ENCODE data around the gene ARHGAP22.

The ARHGAP22 gene

DNA sequence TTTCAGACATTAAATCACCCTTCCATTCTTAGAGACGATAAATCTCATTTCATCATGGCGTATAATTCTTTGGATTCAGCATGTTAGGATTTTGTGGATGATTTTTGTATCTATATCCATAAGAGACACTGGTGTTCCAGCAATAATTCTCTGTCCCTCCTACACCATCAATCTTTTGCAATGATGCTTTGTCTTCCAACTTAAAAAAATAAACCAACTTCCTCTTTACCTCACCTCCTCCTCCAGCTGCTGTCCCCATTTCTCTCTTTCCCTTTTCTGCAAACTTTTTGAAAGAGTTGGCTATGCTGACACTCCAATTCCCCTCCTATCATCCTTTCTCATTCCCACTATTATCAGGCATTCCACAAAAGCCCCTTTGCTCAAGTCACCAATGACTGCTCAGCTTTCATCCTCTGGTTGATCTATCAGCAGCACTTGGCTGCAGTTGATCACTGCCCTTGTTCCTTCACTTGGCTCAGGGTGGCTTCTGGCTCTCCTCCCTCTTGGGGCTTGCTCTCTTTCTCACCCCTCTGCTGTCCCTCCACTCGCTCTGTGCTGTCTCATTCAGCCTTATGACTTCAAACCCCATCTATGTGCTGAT is 130.0 kb downstream of the ARHGAP22 start:
- no peak for DNase-seq

DNA sequence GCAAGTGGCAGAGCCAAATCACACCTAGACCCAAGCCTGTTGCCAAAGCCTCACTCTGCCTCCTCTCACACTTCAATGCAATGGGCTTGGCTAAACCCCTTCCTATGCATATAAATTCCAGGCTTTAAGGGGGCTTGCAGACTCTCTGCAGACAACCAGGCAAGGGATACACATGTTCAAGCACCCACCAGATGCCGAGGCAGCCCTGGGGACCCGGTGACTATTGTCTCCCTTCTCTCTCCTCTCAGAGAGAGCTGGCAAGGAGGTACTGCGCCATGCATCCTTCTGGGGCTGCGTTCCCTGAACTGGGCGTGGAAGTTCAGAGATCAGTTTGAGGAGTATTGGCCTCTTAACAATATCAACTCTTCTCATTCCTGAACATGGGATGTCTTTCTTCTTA is 131.2 kb downstream of the ARHGAP22 start:
- DNase-seq = no peak

DNA sequence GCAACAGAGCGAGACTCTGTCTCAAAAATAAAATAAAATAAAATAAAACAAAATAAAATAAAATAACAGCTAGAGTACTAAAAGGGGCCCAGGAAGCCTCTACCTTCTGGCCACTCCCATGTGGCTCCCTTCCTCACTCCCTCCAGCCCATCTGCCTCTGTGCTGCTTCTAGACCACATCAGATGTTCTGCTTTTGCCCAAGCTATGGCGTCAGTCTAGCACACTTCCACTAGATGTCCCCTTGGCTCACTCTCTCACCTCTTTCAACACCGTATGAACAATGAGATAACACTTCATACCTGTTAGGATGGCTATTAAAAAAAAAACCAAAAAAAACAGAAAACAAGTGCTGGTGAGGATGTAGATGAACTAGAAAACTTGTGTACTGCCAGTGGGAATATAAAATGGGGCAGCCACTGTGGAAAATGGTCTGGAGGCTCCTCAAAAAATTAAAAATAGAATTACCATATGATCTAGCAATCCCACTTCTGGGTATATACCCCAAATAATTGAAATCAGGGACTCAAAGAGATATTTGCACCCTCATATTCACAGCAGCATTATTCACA is 132.3 kb downstream of the ARHGAP22 start:
- no peak for DNase-seq

DNA sequence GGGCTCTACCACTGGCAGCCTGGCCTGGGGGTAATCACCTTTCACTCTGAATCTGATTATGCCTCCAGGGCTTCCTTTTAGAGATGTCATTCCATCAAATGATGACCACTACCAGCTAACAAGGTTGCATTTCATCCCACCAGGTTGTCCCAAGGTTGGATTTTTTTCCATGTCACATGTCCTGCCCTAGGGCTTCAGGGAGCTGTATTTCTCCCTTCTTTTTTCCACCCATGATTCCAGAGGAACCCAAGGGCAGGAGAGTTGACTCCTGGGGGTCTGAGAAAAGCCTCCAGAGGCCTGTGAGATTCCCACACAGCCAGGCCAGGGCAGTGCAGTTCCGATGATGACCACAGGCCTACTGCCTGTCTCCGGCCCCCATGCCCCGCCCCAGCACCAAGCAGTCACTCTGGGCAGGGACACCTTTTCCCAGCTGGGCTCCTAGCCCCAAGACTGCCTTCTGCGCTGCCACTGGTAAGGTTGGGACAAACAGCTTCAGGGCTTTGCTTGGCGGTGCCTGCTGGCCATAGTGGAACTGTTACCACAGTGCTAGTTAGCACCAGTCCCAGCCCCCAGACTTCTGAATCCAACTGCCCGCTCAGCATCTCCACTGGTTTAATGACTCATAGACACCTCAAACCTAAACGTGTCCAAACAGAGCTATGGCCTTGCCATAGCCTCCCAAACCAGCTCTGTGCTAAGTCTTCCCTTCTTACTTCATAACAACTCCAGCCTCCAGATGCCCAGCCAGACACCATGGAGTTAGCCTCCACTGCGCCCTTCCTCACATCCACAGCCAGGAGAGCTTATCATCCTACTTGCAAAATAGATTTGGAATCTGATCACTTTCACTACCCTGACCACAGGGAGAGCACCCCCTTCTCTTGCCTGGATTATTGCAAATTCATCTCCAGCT is 133.7 kb downstream of the ARHGAP22 start:
- no peak for DNase-seq

DNA sequence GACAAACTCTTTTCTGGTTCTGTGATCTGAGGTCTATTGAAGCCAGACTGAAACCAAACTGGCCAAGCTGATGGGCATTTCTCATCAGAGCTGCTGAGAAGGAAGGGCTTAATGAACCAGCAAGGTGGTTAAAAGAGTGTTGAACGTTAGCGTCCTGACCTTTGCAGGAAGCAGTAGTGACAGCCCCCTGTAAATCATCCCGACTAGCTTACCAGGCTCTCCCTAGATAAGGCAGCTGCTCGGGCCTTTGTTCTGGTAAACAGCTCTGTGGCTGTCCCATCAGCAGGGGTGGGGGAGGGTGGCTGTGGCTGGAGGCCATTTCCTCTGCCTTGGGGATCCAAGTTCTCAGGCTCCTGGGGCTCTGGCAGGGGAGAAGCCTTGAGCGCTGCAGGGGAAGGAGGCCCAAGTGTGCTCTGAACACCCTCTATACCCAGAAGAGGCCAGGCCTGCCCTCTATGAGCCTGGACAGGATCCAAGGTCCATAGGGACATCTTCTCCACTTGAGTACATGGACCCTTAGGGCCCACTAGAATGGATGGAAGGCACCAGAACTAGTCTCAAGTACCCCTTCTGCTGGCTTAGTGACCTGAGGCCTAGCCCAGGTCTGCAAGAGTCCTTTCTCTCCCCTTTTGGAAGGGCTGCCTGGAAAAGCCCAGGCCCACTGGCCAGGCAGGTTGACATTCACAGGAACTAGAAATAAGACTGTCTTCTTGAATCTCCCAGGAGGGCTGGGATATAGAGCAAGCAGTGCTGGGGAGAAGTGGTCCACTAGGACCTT is 134.6 kb downstream of the ARHGAP22 start:
- DNase-seq = no peak

DNA sequence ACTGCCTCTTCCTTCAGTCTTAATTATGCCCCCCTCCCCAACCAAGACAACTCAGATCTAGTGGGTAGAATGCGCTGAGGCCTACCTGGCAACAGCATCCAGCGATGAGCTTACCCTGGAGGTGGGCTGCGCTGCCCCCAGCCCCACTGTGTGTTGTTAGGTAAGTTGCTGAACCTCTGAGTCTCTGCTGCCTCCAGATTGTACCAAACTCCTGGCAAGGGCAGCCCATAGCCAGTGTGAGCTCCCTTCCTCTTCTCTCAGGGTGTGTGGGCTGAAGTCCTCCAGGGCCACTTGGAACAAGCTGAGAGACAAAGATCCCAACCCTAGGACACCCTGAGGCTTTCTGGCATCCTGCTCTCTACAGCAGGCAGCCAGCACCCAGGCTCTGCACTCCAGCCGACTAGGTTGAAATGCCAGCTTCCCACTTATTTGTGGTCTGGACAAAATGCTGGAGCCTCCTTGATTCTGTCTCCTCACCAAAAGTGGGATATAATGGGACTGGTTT is 135.3 kb downstream of the ARHGAP22 start:
- DNase-seq = no peak

DNA sequence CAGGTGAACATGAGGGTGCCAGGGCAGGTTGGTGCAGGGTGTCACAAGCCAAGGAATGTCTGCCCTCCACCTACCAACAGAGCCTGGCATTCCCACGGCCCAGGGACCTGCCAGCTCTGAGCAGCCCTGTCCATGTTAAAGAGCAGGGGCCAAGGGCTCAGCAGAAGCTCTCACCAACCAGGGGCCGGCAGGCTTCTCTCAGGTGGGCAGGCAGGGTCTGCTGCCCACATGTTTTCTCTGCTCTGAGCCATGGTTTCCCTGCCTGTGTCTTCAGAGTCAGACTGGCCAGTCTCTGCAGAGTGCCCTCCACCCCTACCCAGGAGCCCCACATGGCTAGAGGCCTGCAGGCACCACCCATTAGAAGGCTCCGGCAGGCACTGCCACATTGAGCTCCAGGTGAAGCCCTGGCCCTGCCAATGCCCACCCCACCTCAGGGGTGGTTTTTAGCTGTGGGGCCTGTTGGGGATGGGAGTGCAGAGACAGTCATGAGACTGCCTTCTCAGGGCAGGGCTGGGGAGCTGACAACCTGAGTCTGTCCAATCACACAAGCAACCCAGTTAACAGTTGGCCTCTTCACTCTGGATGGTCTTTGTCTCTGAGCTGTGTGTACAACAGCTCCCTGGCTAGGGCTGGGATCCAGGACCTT is 135.9 kb downstream of the ARHGAP22 start:
- no peak for DNase-seq

DNA sequence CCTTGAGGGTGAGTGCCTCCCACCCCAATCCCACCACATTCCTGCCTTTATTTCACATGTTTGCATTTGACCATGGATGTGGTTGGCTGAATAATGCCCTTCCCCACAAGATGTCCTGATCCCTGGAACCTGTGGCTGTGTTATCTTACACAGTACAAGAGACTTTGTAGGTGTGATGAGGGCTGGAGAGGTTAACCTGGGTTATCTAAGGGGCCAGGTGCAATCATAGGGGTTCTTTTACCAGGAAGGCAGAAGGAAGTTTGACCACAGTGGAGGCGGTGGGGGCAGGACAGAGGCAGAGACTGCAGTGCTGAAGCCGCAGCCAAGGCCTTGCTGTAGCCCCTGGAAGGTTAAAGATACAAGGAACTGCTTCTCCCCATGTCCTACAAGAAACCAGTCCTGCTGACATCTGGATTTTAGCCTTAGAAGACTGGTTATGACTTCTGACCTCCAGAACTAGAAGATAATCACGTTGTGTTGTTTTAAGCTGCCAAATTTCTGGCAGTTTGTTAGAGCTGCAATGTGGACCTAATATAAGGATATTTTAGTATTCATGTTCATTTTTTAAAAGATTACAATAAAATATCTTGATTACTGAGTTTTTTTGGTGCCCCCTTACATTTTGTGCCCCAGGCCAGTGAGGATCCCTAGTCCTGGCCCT is 136.6 kb downstream of the ARHGAP22 start:
- DNase-seq = no peak

DNA sequence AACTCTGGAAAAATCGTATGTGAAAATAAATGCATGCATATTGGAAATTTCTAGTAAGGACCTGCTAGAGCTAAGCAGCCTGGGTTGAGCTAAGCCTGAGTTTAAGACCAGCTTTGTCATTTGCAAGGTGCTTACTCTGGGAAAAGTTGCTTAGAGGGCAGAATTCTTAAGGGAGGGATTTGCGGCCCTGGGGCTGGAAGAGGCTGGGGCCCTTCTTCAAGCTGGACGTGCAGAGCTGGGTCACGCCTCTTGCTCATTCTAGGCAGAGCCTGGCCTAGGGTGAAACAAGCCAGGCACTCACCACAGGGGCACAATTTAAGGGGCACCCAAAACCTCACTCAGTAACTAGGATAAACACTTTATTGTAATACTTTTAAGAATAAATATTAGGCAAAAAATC is 137.2 kb downstream of the ARHGAP22 start:
- no peak for DNase-seq

DNA sequence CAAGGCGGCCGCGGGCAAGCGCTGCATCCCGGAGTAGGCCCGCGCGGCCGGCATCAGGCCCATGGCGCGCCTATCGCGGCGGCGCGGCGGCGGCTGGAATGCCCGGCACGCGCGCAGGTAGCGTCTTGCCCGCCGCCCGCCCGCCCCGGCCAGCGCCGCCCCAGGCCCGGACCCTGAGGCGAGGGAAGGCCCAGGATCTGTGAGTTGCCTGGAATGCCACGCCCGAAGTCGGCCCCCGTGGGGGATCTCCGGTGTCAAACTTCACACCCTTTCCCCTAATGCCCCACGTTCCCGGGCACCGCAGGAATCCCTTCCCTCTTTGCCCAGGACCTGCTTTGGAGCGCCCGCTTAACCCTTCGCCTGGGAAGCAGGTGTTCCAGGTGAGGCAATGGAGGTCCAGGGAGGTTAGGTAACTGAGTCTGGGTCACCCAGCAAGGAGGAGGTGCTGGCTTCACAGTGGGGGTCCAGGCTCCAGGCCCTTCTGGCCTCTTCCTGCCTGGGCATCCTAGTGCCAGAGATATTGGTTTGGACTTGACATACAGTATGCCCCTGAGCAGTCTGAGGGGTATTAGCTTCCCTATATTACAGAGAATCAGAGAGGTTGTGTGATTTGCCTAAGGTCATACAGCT is 138.1 kb downstream of the ARHGAP22 start:
- DNase-seq = no peak

DNA sequence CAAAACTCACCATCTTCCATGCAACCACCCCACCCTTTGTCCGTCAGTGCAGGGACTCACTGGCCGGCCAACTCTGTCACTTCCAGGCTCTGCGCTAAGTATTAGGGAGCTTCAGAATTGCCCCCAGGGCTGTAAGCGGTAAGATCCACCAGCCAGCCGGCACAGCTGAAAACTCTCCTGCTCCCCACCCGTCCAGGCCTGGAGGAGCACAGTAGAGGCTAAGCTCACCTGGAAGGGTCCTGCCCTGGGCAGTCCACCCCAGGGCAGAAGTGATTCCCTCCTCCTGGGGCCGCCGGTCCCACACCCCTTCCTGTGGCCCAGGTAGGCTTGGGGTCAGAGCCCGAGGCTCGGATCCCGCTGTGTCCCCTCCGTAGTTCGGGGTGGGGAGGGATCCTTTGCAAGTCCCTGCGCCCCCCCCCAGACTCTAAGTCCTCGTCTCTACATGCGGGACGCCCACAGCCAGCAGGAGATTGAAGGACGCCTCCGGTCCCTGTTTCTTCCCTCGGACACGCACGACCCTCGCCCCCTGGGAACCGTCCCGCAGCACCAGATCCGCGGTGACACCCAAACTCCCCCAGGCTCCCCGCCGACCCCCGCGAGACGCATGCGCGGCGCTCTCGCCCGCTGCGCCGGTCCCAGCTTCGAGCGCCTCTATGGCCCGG is 138.9 kb downstream of the ARHGAP22 start:
- no peak for DNase-seq

DNA sequence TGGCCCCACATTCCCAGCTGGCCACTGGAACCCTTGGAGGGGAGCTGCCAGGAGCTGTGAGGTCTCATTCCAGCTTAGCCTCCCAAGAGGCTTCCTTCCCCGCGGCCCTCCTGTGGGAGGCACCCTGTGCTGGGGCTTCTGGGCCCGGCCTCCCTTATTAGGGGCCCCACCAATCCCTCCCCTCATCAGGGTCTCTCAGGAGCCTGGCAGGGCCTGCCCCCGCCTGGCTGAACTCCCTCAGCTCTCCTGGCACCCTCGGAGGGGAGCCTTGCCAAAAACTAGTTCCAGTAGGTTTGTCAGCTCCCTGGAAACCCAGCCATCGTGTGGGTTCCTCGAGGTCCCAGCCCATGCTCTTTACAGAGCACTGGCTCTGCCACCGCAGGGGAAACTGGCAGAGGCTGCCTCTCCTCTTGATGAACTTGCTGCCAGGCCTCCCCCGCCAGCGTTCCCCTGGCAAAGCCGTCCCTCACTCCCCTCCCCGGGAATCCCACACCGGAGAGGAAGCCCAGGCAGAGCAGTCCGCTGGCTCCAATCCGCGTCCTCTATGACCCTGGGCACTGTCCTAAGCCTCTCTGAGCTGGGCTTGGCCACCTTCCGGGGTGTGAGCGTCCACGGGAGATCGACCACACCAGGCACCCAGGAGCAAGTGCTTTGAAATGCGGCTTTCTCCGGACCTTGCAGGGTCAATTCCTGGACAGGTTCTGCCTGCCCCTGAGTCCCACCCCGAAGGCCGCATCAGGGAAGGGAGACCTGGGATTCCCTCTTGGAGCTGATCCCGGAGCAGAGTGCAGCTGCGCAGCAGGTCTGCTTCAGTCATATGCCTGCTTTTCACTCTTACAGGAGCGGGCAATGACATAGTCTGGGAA is 139.8 kb downstream of the ARHGAP22 start:
- no peak for DNase-seq

DNA sequence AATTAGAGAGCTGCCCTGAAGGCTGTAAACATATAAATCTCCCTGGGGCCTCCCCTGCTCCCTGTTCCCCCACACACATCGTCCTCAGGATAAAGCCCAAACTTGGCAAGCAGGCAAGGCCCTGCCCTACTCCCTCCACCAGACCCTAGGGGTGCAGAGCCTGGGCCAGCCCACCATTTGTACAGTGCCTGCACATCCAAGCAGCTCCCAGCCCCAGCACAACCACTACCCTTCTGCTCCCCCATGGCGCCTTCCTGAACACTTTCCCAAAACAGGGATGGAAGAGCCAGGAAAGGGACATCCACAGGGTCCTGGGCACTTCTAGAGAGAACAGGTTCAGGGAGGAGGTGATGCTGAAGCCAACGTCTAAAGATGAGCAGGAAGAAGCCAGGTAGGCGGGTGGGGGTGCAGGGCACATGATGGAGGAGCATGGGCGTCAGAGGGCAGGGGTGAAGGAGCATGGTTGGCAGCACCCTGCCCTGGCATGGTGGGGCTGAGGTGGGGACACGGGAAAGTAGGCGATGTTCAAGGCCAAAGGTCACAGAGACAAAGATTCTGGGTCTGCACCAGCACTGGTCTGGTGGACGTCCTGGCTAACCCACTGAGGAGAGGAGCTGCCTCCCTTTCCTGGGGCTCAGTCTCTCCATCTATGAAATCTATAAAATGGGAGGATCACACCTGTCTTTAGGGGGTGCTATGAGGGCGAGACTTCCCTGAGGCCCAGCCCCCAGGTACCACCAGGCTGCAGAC is 140.6 kb downstream of the ARHGAP22 start:
- DNase-seq = no peak

DNA sequence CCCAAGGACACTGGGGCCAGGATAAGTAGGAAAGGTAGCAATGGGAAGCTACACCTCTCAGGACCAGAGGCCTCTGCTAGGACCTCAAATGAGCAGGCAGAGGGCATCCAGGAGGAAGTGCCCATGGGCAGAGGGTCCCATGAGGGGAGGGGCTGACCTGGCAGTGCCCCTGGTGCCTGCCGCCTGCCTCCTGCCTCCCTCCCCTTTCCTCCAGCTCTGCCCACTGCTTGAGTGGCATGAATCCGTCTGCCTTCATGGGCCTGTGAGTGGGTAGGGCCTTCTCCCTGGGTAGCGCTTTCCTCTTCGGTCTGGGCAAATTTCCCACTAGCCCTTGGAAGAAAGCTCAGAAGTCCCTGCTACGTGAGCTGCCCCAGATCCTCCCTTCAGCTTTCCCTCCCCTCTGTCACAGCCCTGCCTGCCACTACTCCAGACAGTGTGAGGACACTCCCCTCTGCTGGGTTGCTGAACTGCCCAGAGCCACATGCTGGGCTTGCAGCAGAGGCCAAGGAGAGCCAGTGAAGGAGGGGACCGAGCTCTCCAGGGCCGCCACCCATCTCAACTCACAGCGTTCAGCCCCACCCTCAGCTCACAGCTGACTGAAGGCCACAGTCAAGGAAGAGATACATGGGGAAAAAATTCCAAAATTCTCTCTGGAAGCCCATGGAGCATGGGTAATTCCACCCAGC is 141.4 kb downstream of the ARHGAP22 start:
- no peak for DNase-seq

DNA sequence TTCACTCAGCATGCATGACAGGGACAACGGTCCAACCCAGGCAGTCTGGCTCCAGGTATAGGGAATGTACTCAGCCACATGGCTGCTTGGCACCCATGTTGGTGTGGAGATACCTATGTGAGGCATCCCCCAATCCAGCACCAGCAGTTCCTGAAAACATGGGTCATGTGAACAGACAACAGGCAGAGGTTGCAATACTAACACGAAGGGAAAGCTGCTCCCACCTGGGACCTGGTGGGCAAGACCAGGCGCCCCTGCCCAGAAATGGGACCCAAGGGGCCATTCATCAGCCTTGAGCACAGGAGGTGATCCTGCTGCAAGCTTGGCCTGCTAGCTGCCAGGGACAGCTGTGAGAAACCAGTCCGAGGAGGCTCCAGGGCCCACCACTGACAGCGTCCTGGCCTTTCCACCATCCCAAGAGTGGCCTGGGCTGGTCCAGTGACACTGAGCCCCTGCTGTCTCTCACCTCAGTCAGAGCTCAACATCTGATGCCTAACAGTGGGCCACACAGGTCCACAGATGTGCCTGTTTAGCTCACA is 142.3 kb downstream of the ARHGAP22 start:
- DNase-seq = no peak

DNA sequence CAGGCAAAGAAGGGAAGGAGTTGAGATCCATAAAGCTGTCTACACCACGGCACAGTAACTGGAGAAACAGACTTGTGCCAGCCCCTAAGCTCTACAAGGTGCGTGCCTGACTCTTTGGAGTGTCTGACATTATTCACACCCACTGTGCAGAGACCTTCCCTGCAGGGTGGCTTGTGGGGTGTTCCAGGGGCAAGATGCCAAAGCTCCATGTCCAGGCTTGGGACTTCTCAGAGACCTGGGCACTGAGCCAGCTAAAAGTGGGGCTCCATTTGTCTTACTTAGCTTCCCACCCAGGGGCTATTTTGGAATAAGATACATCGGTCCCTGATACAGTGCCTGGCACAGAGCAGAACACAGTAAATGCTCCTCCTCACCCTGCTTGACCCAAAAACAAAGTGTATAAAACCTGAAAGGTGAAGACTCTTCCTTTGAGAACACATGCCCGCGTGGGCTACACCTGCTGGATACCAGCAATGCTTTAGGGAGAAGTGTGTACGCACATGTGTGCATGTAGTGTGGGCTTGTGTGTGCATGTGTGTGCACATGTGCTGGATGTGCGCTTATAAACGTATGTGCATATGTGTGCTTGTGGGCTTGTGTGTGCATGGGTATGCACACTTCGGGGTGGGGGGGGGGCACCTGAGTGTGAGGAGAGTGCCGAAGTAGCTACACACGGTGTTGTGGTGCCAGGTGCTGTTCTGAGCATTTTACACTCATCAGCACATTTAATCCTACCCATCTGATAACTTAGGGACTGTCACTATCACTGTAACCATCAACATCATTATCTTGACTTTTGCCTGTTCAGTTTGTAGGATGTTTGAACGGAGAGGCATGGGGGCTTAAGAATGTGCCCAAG is 143.0 kb downstream of the ARHGAP22 start:
- no peak for DNase-seq

DNA sequence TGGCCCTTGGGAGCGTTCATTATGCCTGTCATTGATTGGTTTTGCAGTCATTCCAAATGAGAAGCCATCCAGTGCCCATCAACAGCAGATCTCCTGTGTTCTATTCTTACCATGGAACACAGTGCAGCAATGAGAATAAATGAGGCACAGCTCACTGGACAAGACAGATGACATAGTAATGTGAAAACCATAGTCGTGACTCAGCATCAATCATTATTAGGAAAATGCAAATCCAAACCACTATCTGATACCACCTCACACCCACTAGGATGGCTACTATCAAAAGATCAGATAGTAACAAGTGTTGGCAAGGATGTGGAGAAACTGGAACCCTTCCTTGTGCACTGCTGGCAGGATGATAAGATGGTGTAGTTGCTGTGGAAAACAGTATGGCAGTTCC is 144.7 kb downstream of the ARHGAP22 start:
- no peak for DNase-seq
